ENCODE data around the gene SBF2.

The SBF2 gene

GRCh38 chr11:10305262-10305963 lies 11.4 kb upstream of the SBF2 start:
- in situ Hi-C loops (cut with MboI; ENCODE audit: low pct_unique_long_range_greater_than_20kb, low sequenced_read_pairs, unreplicated experiment) = loop anchor here (25.0 kb wide), 2 partner anchors 318 to 443 kb away; no protein-coding TSS in a partner anchor
- no peak for DNase-seq (ENCODE audit: low spot score)

DNA sequence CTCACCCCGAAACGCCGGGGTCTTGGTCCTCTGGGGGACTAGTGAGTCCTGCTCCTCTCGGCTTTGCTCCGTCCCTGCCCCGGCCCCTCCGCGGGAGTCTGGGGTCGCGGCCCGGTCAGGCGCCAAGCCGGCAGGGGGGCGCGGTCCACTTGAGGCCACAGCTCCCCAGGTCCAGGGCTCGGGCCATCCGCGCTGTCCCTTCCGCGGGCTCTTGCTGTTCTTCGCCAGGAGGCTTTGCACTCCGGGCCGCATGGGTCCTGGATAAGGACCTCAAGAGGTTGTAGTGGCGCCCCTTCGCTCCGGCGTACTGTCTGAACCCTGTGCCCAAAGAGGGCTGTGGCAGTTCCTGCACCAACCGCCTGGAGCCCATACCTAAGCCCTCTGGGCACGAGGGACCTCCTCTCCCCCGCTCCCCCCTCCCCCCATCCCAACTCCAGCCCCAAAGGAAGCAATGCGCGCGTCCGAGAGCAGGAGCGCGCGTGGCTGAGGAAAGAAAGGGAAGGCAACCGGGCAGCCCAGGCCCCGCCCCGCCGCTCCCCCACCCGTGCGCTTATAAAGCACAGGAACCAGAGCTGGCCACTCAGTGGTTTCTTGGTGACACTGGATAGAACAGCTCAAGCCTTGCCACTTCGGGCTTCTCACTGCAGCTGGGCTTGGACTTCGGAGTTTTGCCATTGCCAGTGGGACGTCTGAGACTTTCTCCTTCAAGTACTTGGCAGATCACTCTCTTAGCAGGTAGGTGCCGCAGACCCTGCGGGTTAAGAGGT lies 10.7 kb upstream of the SBF2 start, which contains the start of gene ADM:
Gene ADM (plus strand): TSS at position 579 of the 767 bp plus-strand sequence. CDS start 628 bp downstream, outside the sequence.
- in situ Hi-C loops (cut with MboI; ENCODE audit: low pct_unique_long_range_greater_than_20kb, low sequenced_read_pairs, unreplicated experiment) = loop anchor here (25.0 kb wide), 2 partner anchors 317 to 442 kb away; no protein-coding TSS in a partner anchor
- peak; percentile 62 for TF ChIP-seq CTCF (IDR thresholded peaks at IDR 0.05; ENCODE audit: extremely low read depth, insufficient read depth, missing control alignments)
- no peak for DNase-seq (ENCODE audit: low spot score)

More at GRCh38 chr11:10305262-10305963, 11.4 kb upstream of the SBF2 start:
- no peak for TF ChIP-seq CTCF (IDR thresholded peaks at IDR 0.05; ENCODE audit: extremely low read depth, insufficient read depth, missing control alignments)

DNA sequence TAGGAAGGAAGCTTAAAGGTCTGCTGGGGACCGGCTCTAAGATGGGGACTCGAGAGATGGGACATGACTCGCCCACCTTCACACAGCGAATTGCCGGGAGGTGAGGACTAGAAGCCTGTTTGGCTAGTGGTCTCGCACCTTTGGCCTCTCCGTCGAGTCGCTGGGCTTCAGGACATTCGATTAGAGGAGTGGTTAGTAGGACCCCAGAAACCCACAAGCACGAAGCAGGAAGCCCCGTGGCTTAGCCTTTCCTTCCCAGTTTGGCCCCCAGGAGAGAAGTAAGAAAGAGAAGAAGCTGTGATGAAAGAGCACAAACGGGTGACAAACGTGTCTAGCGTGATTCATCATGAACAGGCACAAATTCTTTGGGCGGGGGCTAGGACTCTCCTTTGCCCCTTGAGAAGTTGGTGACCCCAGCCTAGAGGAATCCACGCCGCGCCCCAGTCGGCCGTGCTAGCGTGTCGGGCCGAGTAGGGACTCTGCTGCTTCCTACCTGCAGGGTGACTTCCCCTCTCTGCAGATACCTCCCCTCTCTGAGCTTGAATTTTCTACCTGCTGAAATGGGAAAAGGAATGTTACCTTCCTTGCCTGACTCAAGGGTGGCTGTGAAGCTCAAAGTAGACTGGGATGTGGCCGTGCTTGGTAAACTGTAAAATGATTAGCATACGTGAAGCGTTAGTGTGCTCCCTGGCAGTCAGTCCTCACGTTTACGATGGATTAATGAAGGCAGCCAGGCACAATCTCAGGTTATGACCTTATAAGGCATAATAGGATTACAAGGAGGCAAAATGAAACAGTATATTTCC lies 9.7 kb upstream of the SBF2 start:
- DNase-seq (ENCODE audit: low spot score) = no peak
- no peak for TF ChIP-seq CTCF (IDR thresholded peaks at IDR 0.05; ENCODE audit: extremely low read depth, insufficient read depth, missing control alignments)
- in situ Hi-C loops (cut with MboI; ENCODE audit: low pct_unique_long_range_greater_than_20kb, low sequenced_read_pairs, unreplicated experiment) = loop anchor here (25.0 kb wide), 2 partner anchors 316 to 441 kb away; no protein-coding TSS in a partner anchor

DNA sequence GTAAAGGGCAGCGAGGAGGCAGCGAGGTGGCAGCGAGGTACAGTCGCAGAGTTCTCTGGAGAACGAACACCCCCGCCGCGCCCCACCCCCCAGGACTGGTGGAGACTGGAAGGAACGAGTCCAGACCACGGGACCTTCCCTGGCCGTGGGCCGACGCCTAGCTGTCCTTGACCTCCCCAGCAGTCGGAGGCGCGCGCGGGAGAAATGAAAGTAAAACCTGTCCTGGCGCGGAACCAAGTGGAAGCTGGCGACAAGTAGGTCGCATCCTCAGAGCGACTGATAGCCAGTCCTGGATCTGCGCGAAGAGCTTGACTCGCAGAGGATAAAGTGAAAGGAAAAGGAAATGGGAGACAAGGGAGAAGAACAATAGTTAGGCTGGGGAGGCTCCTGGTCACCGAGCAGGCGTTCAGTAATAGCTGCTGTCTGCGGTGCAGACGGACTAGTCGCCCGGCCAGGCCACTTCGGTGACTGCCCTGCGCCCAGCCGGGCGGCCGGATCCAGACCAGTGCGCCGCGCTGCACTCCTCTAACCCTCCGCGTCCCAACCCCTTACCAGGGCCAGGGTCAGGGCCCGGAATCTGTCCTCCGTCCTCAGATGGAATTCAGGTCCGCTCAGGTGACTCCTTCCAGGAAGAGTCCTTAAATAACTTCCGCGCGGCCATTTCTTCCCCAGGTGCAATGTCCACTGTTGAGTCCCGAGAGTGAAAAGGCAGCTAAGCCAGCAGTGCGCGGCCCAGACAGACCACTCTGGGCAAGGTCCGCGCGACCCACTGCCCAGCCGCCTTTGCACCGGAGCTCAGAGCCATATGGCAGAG lies 8.9 kb upstream of the SBF2 start:
- no peak for TF ChIP-seq CTCF (IDR thresholded peaks at IDR 0.05; ENCODE audit: extremely low read depth, insufficient read depth, missing control alignments)
- no peak for DNase-seq (ENCODE audit: low spot score)
- in situ Hi-C loops (cut with MboI; ENCODE audit: low pct_unique_long_range_greater_than_20kb, low sequenced_read_pairs, unreplicated experiment) = loop anchor here (25.0 kb wide), 2 partner anchors 316 to 441 kb away; no protein-coding TSS in a partner anchor

DNA sequence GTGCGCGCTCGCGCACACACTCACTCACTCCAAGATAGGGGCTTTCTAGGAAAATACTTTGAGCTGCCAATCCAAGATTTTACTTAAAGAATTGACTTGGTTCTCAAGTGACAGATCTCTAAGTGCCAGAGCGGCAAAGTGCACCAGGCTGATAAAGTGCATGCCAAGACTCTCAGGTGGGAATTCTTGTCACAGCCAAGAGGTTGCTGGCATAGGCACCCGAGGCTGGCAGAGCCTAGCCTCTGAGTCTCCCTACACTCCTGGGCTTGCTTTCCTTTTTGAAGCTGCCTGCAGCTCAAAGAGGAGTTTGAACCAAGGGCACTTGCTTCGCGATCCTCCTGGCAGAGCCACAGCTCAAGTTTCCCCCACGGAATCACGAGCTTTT lies 8.3 kb upstream of the SBF2 start:
- in situ Hi-C loops (cut with MboI; ENCODE audit: low pct_unique_long_range_greater_than_20kb, low sequenced_read_pairs, unreplicated experiment) = loop anchor here (25.0 kb wide), 2 partner anchors 315 to 440 kb away; no protein-coding TSS in a partner anchor
- no peak for DNase-seq (ENCODE audit: low spot score)
- TF ChIP-seq CTCF (IDR thresholded peaks at IDR 0.05; ENCODE audit: extremely low read depth, insufficient read depth, missing control alignments) = no peak

Measured in GM13977 (cell line).